Gastroesophageal sphincter (tissue), 3 donors: ENCODE data around the gene DUSP23.

Experiments used
- EP300 ChIP-seq: sonication (generic); formaldehyde crosslinking; IDR thresholded peaks from one replicate; pipeline ENCODE4 v1.6.1; 2017; ENCODE audit warnings: antibody characterized with exemption, mild to moderate bottlenecking
- POLR2A ChIP-seq, 2 donors: fragments of 450-650 bp; IDR thresholded peaks; one replicate each; pipeline ENCODE4 v1.6.1; 2017; ENCODE audit warnings: antibody characterized with exemption in 2 of 2, mild to moderate bottlenecking in 2 of 2, moderate library complexity in 1 of 2
- TF ChIP-seq, protein P1 (sequence below), 4 experiments: fragments of 200-600 bp in 2 of 4; fragments of 450-650 bp in 2 of 4; sonication (generic) in 1 of 4; IDR thresholded peaks; one replicate each; pipeline ENCODE4 v1.5.1; 2017 to 2019; ENCODE audit warnings: antibody characterized with exemption in 4 of 4, mild to moderate bottlenecking in 2 of 4, moderate library complexity in 2 of 4

DNA sequence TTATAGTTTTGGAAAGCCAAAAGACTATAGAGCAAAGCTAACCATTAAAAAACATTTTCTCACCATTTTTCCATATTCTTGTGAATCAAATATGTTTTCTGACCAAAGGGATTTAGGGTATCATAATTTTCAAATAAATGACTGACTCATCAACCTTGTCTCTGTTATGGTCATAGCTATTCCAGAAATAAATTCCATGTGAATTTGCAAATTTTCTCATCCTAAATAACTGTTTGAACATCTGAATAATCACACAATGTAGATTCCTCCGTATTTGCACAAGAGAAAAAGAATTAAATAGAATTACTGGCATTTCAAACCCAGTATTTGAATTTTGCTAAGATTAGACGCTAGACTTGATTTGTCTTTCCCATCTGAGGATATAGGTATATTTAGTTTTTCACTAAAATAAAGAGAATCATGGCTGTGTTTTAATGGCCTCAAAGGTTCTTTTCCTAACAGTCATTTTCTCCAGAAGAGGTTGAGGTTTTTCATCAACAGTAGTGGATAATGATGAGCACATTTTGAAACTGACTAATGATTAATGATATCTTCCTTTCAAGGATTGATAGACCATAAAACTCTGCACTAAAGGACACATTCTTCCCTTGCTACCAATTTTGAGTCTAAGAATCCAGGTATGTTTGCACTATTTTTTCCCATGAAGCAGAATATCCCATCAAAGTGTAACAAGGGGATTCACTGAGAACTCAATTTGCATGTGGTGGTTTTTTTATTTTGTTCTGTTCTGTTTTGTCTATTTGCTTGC, 9.5 kb upstream of the DUSP23 start:
- no peak for TF ChIP-seq POLR2A (IDR thresholded peaks at IDR 0.05)
- TF ChIP-seq, protein P1, sequence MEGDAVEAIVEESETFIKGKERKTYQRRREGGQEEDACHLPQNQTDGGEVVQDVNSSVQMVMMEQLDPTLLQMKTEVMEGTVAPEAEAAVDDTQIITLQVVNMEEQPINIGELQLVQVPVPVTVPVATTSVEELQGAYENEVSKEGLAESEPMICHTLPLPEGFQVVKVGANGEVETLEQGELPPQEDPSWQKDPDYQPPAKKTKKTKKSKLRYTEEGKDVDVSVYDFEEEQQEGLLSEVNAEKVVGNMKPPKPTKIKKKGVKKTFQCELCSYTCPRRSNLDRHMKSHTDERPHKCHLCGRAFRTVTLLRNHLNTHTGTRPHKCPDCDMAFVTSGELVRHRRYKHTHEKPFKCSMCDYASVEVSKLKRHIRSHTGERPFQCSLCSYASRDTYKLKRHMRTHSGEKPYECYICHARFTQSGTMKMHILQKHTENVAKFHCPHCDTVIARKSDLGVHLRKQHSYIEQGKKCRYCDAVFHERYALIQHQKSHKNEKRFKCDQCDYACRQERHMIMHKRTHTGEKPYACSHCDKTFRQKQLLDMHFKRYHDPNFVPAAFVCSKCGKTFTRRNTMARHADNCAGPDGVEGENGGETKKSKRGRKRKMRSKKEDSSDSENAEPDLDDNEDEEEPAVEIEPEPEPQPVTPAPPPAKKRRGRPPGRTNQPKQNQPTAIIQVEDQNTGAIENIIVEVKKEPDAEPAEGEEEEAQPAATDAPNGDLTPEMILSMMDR (IDR thresholded peaks at IDR 0.05): no peak
- TF ChIP-seq EP300: no peak
